CD4-positive, alpha-beta T cell treated with Interleukin-21 for 1 hour (primary cell): ENCODE measurements around the gene CPSF4L.
"Not testable (repeated sequence)": the region's sequence is repeated elsewhere in the genome, so short reads cannot be mapped to it uniquely, and the experiment has no call there.

ENCODE experiments used
- DNase-seq: peaks from one replicate; pipeline ENCODE4 v3.0.0-alpha.2; 2020

Gene CPSF4L

DNA sequence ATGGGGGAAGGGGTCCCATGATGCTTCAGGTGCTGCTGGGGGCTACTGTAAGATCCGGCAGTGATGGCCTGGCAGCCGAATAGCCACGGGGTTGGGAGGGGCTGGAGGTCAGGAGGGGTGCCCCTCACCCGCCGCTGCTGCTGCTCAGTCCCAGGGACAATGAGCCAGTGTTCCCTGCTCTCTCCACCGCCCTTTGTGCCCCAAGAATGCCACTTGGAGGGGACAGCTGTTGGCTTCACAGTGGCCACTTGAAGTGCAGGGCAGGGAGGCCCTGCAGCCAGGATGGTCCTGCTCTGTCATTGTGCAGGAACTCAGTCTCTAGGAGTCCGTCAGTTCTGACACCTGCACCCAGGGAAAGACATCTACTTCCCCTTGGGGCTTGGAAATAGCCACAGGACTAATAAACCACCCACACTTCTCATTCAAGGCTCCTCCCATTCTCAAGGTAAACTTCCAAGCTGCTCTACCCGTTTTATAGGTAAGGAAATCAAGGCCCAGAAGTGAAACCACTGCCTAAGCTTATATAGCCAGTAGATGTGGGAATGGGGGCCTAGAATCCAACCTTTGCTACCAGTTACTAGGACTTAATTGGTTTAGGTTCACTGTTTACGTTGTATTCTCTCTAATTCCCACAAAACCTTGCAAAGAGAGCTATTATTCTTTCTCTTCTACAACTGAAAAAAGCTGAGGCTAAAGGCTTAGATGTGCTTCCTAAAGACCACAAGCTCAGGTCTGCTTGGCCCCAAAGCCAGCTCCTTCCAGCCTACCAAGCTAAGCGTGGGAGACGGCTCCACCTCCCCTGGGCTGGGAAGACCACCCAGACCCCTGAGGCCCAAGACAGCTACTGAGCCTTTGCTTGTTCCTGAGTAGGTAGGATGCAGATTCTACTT lies 6.2 kb upstream of the CPSF4L start:
- no peak for DNase-seq

DNA sequence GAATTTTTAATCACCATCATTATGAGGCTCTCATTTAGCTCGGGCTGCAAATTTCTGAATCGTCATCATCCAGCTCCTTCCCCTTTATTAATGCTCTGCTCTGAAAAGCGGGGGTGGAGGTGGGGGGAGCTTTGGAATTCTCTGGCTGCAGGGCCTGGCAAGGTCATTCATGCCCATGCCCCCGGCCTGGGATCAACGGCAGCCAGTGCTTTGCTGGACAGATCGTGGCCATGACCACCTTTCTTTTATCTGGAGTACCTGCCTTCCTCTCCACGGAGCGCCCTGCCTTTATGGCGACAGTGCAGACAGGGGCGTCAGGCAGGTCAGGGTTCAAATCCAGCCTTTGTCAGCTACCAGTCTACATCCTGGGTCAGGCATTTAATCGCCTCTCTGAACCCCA lies 5.1 kb upstream of the CPSF4L start:
- DNase-seq: no peak

DNA sequence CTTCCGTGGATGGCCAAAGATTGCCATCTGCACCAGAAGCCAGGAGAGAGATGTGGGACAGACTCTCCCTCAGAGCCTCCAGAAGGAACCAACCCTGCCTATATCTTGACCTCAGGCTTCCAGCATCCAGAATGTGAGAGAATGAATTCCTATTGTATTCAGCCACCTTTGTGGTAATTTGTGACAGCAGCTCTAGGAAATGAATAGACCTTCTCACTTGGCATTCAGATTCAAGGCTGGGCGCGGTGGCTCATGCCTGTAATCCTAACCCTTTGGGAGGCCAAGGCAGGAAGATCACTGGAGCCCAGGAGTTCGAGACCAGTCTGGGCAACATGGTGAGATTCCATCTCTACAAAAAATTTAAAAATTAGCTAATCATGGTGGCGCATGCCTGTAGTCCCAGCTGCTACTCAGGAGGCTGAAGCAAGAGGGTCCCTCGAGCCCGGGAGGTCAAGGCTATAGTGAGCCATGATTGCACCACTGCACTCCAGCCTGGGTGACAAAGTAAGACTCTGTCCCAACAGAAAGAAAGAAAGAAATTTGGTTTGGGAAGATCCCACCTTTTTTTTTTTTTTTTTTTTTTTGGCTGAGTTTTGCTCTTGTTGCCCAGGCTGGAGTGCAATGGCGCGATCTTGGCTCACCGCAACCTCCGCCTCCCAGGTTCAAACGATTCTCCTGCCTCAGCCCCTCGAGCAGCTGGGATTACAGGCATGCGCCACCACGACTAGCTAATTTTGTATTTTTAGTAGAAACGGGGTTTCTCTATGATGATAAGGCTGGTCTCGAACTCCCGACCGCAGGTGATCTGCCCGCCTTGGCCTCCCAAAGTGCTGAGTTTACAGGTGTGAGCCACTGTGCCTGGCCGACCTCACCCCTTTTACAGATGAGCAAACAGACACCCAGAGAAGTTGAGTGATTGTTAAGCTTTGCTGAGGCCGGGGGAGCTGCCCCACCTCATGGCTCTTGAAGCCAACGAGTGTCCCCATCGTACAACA lies 4.3 kb upstream of the CPSF4L start:
- no peak for DNase-seq

DNA sequence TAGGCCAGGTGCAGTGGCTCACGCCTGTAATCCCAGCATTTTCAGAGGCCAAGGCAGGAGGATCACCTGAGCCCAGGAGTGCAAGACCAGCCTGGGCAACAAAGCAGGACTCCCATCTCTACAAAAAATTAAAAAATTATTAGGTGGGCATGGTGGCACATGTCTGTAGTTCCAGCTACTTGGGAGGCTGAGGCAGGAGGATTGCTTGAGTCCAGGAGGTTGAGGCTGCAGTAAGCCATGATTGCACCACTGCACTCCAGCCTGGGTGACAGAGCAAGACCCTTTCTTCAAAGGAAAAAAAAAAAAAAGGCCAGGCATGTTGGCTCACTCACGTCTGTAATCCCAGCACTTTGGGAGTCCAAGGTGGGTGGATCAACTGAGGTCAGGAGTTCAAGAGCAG lies 2.8 kb upstream of the CPSF4L start:
- DNase-seq: not testable (repeated sequence)

DNA sequence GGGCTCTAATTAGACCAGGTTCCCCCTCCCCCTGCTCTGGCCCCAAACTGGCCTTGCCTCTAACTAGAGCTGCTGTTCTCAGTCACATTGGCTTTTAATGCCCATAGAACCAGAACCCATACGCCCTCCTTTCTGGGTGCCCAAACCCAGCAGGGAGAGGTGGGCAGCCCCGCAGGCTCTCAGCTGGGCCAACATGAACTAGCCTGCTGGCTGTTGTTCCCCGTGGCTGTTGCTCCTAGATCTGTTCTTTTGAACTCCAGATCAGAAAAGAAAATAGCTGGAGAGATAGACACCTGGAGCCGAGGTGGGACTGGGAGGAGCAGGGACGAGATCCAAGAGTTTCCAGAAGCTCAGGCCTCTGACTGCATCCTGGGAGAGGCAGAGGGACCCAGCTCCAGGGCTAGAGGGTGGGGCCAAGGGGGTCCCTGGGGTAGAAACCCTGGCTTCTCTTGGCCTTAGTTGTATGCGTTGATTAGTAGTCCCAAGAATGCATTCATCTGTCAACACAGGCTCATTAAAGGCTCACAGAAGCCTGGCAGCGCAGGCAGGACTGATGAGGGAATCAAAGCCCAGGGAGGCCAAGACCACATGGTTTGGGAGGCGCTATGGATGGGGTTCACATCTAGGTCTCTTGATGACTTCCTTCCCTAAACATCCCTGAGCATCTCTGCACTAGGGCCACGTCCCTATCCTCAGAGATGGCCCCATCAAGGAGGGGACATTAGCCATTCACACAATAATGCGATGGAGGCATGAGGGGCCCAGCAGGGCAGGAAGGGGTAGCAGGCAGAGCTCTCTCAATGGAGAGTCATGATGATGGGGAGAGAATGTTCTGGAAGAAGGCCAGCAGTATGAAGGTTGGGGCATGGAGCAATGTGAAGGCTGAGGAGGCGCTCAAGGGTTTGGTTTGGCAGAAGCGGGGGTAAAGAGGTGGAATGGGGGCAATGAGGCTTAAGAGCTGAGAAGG lies 1.3 kb upstream of the CPSF4L start:
- no peak for DNase-seq

DNA sequence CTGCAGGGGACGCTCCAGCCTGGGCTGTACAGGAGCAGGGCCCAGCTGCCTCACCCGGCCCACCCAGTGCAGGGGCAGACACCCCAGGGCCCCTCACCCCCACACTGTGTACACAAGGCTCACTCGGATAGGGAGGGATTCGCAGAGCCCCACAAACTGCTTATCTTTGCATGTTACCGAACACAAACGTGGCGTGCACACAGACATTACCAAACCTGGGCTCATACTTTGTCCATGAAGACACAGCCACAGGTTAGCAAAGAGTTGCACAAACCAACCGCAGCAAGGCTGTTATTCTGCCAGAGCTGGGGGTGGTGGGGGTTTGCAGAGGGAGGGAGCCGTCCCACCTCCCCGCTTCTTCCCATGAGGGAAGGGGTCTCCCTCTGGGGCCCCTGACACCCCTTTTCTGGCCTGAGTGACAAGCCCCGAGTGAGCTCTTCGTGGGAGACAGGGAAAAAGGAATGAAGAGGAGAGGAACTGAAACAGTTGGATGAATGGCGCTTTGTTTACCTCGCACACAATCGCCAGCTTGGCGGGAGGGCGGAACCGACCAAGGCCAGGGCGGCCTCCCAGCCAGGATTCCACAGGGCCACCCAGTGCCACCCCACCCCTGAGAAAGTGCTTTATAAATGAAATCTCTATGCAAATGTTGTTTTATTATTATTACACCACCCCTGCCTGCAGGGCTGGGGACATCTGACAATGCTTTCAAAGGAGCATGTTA lies 434 bp upstream of the CPSF4L start:
- no peak for DNase-seq

DNA sequence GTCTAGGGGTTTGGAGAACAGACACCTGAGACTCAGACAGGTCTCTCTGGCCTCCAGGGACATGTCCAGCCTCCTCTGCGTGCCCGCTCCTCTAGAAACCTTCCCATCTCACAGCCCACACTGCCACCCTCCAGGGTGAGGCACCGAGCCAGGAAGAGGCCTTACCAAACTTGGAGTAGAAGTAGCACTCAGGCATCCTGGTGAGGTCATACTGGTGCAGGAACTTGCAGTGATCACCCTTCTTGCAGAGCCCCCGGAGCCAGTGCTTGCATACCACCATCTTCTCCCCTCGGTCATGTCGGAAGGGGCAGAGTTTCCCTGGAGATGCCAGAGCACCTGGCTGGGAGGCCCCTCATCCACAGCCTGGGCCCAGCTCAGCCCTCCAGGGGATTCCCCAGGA lies 4.2 kb downstream of the CPSF4L start:
- DNase-seq: no peak

DNA sequence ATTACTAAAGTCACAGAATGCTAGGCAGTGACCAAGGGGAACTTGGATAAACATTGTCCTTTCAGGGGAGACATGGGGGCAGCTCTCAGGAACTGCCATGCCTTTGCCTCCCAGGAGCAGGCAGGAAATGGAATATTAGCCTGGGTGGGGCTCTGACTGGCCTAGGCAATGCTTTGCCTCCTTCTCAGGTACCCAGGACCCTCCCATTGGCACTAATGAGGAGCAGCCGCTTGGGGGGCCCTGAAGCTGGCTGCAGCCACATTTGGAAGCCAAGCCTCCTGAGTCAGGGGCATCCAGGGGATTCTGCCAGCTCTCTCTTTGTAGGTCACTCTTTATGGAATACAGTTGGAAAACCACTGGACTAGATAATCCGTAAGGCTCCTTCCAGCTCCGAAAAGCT lies 5.5 kb downstream of the CPSF4L start:
- DNase-seq: no peak

DNA sequence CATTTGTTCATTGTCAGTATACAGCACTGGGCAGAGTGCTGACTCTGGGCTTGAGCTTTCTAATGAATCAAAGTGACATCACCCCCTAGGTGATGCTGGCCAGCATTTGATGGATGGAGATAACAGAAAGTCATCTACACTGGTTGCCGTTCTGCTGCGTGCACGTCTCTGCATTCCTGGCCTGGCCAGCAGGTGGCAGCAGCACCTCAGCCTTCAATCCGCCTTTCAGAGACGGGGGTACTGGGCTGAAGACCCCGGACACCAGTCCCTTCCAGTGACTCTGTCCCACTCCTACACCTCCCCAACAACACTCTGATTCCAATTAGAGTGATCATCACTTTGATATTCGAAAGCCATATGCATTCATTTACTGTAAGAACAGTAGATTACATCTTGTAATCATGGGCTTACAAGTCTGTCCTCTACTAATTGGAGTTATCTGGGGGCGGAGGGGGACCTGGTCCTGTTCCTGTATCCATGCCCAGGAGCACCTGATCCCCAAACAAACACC lies 6.0 kb downstream of the CPSF4L start:
- DNase-seq: peak; percentile 45

DNA sequence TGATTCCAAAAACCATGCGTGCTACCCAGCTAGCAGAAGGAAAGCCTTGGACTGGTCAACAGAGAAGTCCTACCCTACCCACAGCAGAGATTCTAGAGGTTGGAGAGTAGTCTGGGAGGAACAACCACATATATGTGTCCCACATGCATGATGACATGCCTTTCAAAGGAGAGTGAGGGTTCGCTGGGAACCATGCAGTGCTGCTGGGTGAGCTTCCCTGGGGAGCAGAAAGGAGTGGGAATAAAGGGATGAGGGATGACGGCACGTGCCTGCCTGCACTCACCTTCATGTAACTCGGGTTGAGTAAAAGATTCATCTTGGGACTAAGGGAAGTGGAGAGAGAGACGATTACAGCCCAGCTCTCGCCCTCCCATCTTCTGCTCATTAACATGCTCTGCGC lies 9.8 kb downstream of the CPSF4L start:
- DNase-seq: no peak

DNA sequence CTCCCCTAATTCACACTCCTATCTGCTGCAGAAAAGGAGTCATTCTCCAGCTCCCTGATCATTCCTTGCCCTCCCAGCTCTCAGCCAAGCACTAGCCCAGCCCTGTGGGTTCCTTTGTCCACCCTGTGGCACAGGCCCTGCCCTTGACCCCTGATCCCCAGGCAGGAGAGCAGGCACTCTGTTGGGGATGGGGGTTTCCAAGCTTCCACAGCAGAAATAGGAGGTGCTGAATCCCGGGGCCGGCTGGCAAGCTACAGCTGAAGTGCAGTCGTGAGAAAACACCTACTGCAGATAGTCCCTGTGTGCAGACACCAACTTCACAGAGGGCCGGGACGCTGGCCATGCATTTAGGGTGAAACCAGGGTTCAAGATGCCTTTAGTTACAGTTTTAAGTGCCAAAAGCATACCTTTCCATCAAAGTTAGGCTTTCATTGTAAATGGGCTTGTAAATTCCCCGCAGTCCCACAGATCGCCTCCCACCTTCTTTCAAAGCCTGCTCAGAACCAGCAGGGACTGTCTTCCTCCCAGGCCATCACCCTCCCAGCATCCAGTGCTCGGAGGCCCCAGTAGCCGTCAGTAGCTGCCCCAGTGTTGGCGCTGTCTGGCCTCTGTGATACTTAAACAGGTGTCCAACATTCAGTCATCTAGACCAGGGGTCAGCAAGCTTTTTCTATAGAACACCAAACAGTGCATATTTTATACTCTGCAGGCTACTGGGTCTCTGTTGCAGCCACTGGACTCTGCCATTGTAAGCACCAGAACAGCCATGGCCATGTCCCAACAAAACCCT lies 10.6 kb downstream of the CPSF4L start:
- DNase-seq: no peak

DNA sequence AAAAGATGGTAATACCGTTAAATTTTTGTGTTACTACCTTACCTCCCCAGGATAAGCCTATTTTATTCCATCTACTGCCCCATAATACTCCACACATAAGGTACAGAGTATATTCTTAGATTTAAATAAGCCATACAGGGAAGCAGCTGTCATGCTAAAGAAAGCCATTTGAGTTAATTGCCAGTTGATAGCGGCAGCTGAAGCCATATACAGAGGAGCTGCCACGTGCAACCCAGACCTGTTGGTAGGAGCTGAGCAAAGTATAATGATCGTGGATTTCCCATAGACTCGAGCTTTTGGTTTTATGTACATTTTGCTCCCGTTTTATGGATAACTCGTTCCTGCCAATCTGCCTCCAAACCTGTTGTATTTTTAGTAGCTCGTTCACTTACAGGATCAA lies 12.0 kb downstream of the CPSF4L start:
- no peak for DNase-seq

DNA sequence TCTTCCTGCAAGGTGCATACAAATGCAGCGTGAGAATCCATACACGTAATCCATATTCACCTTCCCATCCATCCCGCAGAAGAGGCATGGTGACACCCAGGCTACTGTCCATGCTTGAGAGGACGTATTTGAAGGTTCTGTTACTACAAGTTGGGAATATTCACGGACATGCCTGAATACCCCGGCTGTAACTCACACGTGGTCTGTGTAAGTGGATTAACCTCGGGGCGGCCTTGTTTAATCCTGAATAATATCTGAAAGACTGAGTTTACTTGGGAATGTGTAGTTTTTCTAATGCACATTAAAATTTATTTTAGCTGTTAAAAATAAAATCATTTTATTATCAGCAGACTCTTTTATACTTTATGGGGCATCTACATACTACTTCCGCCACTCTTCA lies 13.1 kb downstream of the CPSF4L start:
- no peak for DNase-seq

DNA sequence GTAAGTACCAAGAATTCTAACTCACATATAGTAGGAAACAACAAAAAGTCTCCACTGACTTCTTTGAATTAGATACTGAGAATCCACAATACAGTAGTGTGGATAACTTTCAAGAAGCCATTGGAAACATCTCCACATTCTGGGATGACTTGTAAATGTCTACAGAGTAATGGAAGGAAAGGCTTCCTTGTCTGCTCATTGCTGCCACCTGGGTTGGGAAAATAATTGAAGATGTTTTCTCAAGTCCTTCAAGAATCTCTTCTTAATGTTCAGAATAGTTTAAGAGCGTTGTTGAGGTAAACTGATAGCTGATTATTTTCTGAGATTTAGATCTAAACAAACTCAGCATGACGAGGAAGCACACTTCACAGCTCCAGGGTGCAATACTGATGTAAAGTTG lies 14.0 kb downstream of the CPSF4L start:
- DNase-seq: no peak

DNA sequence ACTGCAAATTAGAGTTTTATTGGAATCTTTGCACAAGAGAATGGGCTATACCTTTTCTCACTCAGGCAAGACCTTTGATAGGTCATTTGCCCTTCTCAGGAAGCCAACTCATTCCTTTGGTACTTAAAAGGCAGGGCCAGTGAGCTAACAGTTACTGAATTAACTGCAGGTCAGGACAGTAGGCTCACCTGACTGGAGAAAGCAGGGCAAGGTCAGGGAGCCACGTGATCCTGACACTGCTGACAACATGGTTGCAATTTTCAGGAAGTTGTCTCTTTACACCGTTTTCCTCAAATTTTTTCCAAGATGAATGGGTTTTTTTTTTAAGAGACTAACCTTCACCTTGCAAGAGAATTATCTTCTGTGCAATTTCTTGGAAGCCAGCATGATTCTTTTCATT lies 21.1 kb downstream of the CPSF4L start:
- DNase-seq: no peak

DNA sequence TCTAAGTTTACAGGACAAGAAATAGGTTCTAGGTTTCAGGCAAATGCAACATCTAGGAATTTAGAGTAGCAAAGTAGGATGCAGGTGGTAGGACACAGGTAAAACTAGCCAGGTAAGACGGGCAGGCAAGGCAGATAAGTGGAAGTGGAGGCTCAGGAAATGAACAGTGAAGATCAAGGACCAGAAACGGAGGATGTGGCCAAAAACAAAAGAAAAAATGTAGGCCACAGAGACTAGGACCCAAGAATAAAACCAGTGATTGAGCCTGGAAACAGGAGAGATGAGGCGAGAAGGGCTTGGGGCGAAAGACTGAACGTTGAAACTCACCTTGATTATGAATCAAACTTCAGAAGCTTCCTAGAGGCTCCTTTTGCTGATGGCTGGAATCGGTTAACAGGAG lies 24.0 kb downstream of the CPSF4L start:
- peak; percentile 12 for DNase-seq

DNA sequence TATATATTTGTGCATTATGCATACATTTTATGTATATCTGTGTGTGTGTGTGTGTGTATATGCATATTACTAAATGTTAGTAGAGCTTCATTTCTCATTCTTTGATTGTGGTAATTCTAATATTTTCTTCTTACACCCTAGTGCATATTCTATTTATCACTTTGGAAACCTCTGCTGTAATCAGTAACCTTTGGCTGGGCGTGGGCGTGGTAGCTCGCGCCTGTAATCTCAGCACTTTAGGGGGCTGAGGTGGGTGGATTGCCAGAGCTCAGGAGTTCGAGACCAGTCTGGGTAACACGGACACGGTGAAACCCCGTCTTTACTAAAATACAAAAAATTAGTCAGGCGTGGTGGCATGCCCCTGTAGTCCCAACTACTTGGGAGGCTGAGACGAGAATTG lies 26.9 kb downstream of the CPSF4L start:
- no peak for DNase-seq

DNA sequence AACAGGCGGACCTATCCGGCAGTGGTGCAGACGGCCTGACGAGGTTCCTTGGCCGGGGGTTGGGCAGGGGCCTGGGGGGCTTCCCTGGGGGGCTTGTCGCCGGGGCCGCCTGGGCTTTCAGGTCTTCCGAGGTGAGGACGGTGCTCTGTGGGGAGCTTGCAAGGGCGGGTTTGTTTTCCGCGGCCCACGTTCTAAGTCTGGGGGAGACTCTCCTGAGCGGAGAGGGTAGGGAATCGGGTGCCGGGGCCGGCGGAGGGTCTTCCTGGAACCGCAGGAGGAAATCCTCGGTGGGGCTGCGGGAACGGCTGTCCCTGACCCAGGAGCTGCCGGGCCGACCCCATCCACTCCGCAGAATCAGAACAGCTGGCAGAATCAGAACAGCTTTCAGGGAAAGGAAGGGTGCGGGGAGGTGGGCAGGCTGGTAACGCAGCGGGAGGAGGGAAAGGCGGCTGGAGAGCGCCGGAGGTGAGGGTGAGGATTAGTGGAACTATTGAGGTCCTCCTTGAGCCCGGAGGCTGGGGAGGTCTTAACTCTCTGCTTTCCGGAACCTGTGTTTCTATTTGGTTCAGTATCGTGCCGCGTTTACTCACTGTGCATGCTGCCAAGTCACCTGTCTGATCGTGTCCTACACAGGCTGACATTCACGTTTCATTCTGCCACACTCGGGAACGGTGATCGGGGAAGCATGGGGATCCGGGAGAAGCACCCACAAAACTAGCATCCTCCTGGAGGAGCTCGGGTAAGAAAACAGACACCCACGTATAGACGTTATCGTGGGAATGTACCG lies 28.9 kb downstream of the CPSF4L start:
- DNase-seq: peak; percentile 19

DNA sequence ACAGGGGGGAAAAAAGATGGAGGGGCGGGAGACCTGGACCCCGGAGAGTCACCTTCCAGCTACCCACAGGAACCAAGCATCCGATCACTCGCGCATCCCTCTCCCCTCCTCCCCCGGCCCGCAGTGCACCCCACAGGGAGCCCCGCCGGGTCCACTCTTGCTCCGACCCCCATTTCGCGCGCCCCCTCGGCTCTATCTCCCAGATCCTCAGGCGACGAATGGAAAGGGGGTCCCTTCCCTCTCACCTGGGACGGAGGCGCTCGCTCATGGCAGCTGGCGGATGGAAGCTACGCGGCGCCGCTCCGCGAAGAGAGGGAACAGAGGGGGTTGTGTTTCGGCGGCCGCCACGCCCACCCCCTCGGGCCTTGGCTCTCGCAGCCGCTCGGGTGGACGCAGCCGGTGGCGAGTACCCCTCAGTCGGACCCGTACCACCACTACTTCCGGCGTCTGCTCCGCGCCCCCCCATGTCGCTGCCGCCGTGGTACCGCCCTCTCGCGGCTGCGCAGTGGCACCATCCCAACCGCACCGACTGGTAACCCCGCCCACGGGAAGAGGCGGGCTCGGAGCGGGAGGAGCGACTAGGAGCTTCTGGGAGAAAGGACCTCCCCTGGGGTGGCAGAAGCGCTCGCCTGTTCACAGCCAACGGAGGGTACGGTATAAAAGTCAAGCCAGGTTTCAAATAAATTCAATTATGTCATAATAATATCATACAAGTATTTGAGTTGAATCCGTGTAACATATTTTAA lies 29.7 kb downstream of the CPSF4L start:
- DNase-seq: peak; percentile 97
